HCT116 (cell line): Measurements from ENCODE around the gene TSPAN5. TPM values are rescaled to one million over a fixed set of nuclear protein-coding genes. Genes with fewer than 3 reads are reported as not detected.

ENCODE experiments used
- ATAC-seq: fragments of 200-7000 bp; cut with Tn5 transposase; 2 replicates; pipeline ENCODE4 v1.9.1; 2020; ENCODE audit warnings: mild to moderate bottlenecking, moderate library complexity
- BruUV-seq: library from RNA; stranded (reverse); fragments of 400-500 nt; replicated peaks from 2 replicates; lab custom pipeline; 2021; lab: Mats Ljungman, UMichigan
- CTCF ChIA-PET: fragments of 300-600 bp; sonication (Branson Sonifier 250); formaldehyde crosslinking; loops from one replicate; lab custom pipeline; 2021; ENCODE audit warnings: antibody characterized with exemption; lab: Charles Lee
- POLR2A ChIA-PET: fragments of 300-600, 350-600 bp; sonication (Branson Sonifier 250); formaldehyde crosslinking; loops from one replicate; lab custom pipeline; 2021; ENCODE audit warnings: antibody characterized with exemption; lab: Charles Lee
- RAD21 ChIA-PET, 2 experiments: fragments of 300-600 bp; sonication (Branson Sonifier 250); formaldehyde crosslinking; loops; one replicate each; lab custom pipeline; 2023; ENCODE audit warnings: low total read pairs in 2 of 2; ENCODE audit not compliant: uncharacterized antibody in 2 of 2, unreplicated experiment in 2 of 2, low non-redundant PET in 1 of 2; lab: Charles Lee
- DNase-seq: peaks from one replicate; pipeline ENCODE4 v3.0.0-alpha.2; 2010; ENCODE audit warnings: low read depth, low spot score
- H2AFZ ChIP-seq: fragments of 200-600 bp; shearing (Covaris generic), sonication (generic); 2 replicates; pipeline ENCODE4 v1.6.1; 2017; ENCODE audit warnings: low read depth, mixed run types, mixed read lengths, antibody characterized with exemption, low read length; ENCODE audit not compliant: poor library complexity, severe bottlenecking
- H3K27ac ChIP-seq: 2 replicates; pipeline ENCODE4 v1.5.1; 2012; ENCODE audit warnings: low read depth, low read length
- H3K27me3 ChIP-seq: fragments of 200-600 bp; sonication (generic); 2 replicates; pipeline ENCODE4 v1.6.1; 2016; ENCODE audit warnings: mixed run types, low read length, mixed read lengths; ENCODE audit not compliant: insufficient read depth
- H3K36me3 ChIP-seq, 2 experiments: fragments of 200-500 bp in 1 of 2; fragments of 200-600 bp in 1 of 2; sonication (Bioruptor generic) in 1 of 2; sonication (generic) in 1 of 2; 2 replicates each; pipeline versions ENCODE4 v1.5.1 to v1.6.1; 2014 to 2016; ENCODE audit warnings: low read length in 2 of 2, inconsistent platforms in 1 of 2, mixed read lengths in 1 of 2, mixed run types in 1 of 2; ENCODE audit not compliant: insufficient read depth in 2 of 2, control insufficient read depth in 1 of 2
- H3K4me1 ChIP-seq, 2 experiments: fragments of 200-600 bp in 1 of 2; sonication (generic) in 1 of 2; 2 replicates each; pipeline versions ENCODE4 v1.5.1 to v1.6.1; 2012 to 2017; ENCODE audit warnings: low read length in 2 of 2, inconsistent platforms in 1 of 2, mild to moderate bottlenecking in 1 of 2, mixed read lengths in 1 of 2, mixed run types in 1 of 2, moderate library complexity in 1 of 2; ENCODE audit not compliant: insufficient read depth in 2 of 2, control insufficient read depth in 1 of 2
- H3K4me2 ChIP-seq: fragments of 200-600 bp; sonication (generic); 2 replicates; pipeline ENCODE4 v1.6.1; 2017; ENCODE audit warnings: mixed run types, low read length, mixed read lengths
- H3K4me3 ChIP-seq, 2 experiments: fragments of 200-600 bp in 1 of 2; sonication (generic) in 1 of 2; replicated peaks in 1 of 2; 2 replicates each; pipeline ENCODE4 v1.5.1; 2011 to 2016; ENCODE audit warnings: low read length in 2 of 2, control low read depth in 1 of 2, low read depth in 1 of 2, mild to moderate bottlenecking in 1 of 2, mixed read lengths in 1 of 2, mixed run types in 1 of 2
- H3K79me2 ChIP-seq: fragments of 200-600 bp; sonication (generic); 2 replicates; pipeline ENCODE4 v1.6.1; 2017; ENCODE audit warnings: mild to moderate bottlenecking, mixed run types, low read length, moderate library complexity, mixed read lengths; ENCODE audit not compliant: insufficient read depth
- H3K9ac ChIP-seq: fragments of 200-600 bp; sonication (generic); 2 replicates; pipeline ENCODE4 v1.6.1; 2016; ENCODE audit warnings: low read length, mixed read lengths
- H3K9me2 ChIP-seq: fragments of 200-600 bp; sonication (generic), shearing (Covaris generic); 2 replicates; pipeline ENCODE4 v1.6.1; 2017; ENCODE audit warnings: mixed run types, mild to moderate bottlenecking, moderate library complexity; ENCODE audit not compliant: insufficient read depth
- H3K9me3 ChIP-seq, 2 experiments: fragments of 200-500 bp in 1 of 2; fragments of 200-600 bp in 1 of 2; sonication (Bioruptor generic) in 1 of 2; sonication (generic) in 1 of 2; 2 replicates each; pipeline ENCODE4 v1.6.1; 2014 to 2017; ENCODE audit warnings: low read length in 2 of 2, mixed read lengths in 2 of 2, inconsistent platforms in 1 of 2, low read depth in 1 of 2, mild to moderate bottlenecking in 1 of 2, mixed run types in 1 of 2, moderate library complexity in 1 of 2; ENCODE audit not compliant: control insufficient read depth in 1 of 2, insufficient read depth in 1 of 2
- H4K20me1 ChIP-seq: fragments of 200-600 bp; sonication (generic), shearing (Covaris generic); 2 replicates; pipeline ENCODE4 v1.6.1; 2017; ENCODE audit warnings: mixed run types, mild to moderate bottlenecking, moderate library complexity; ENCODE audit not compliant: insufficient read depth
- CBX3 ChIP-seq: IDR thresholded peaks from 2 replicates; pipeline ENCODE4 v1.6.1; 2012; ENCODE audit warnings: low read depth
- CEBPB ChIP-seq: IDR thresholded peaks from 2 replicates; pipeline ENCODE4 v1.6.1; 2012; ENCODE audit warnings: low read depth
- EGR1 ChIP-seq: IDR thresholded peaks from 2 replicates; pipeline ENCODE4 v1.6.1; 2012; ENCODE audit warnings: low read depth
- EZH2phosphoT487 ChIP-seq: fragments of 200-600 bp; IDR thresholded peaks from 2 replicates; pipeline ENCODE4 v1.6.1; 2018; ENCODE audit warnings: antibody characterized with exemption, borderline replicate concordance
- POLR2A ChIP-seq: IDR thresholded peaks from 2 replicates; pipeline ENCODE4 v1.7.0; 2011; ENCODE audit warnings: borderline replicate concordance; ENCODE audit not compliant: insufficient read depth, insufficient read length; ENCODE audit errors: extremely low read depth
- SP1 ChIP-seq: IDR thresholded peaks from 2 replicates; pipeline ENCODE4 v1.6.1; 2012; ENCODE audit warnings: low read depth
- YY1 ChIP-seq: IDR thresholded peaks from 2 replicates; pipeline ENCODE4 v1.6.1; 2011; ENCODE audit warnings: low read length, low read depth, moderate library complexity, mild to moderate bottlenecking; ENCODE audit not compliant: insufficient replicate concordance; ENCODE audit errors: extremely low read depth
- ZNF274 ChIP-seq: fragments of 200-500 bp; sonication (Bioruptor generic); IDR thresholded peaks from 2 replicates; pipeline ENCODE4 v1.6.1; 2014; ENCODE audit warnings: mild to moderate bottlenecking, low read depth, low read length, inconsistent platforms
- intact Hi-C: fragments of 100-400 bp; cut with micrococcal nuclease; formaldehyde crosslinking; loops from 2 replicates; pipeline ENCODE4 v1.10.0; 2022
- total RNA-seq: library from RNA; stranded (reverse); gene quantifications from one replicate; pipeline ENCODE4 v1.2.1, GENCODE V29; 2021; ENCODE audit not compliant: unreplicated experiment
- TF ChIP-seq, protein P1 (sequence below): IDR thresholded peaks from 2 replicates; pipeline ENCODE4 v1.6.1; 2012; ENCODE audit warnings: low read depth

TSPAN5 gene
- total RNA-seq, 1 experiment from 2014 or later, result 56.8 TPM

- ChIA-PET CTCF (no interaction called here), RAD21 (no interaction called here), POLR2A (interaction anchor here (0.5 kb wide), 1 partner anchor 67 kb away, joined by 3 read pairs; no protein-coding TSS in a partner anchor)
- intact Hi-C loops, result no loop called here
- no peak overlapping the region for H3K4me3 ChIP-seq
- no peak overlapping the region for H3K4me2 ChIP-seq
- no peak overlapping the region for H3K27ac ChIP-seq
- H3K79me2 ChIP-seq, result no peaks in the 10 kb centered on the region
- no peak for TF ChIP-seq EZH2phosphoT487
- no peak for TF ChIP-seq YY1
- TF ChIP-seq CBX3, result no peak
- TF ChIP-seq CEBPB, result no peak
- TF ChIP-seq ZNF274, result no peak
- TF ChIP-seq SP1, result no peak
- TF ChIP-seq EGR1, result no peak
- TF ChIP-seq, protein P1, sequence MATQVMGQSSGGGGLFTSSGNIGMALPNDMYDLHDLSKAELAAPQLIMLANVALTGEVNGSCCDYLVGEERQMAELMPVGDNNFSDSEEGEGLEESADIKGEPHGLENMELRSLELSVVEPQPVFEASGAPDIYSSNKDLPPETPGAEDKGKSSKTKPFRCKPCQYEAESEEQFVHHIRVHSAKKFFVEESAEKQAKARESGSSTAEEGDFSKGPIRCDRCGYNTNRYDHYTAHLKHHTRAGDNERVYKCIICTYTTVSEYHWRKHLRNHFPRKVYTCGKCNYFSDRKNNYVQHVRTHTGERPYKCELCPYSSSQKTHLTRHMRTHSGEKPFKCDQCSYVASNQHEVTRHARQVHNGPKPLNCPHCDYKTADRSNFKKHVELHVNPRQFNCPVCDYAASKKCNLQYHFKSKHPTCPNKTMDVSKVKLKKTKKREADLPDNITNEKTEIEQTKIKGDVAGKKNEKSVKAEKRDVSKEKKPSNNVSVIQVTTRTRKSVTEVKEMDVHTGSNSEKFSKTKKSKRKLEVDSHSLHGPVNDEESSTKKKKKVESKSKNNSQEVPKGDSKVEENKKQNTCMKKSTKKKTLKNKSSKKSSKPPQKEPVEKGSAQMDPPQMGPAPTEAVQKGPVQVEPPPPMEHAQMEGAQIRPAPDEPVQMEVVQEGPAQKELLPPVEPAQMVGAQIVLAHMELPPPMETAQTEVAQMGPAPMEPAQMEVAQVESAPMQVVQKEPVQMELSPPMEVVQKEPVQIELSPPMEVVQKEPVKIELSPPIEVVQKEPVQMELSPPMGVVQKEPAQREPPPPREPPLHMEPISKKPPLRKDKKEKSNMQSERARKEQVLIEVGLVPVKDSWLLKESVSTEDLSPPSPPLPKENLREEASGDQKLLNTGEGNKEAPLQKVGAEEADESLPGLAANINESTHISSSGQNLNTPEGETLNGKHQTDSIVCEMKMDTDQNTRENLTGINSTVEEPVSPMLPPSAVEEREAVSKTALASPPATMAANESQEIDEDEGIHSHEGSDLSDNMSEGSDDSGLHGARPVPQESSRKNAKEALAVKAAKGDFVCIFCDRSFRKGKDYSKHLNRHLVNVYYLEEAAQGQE, result no peak
- no peak for TF ChIP-seq POLR2A
- no peaks in the 10 kb centered on the region for H3K36me3 ChIP-seq
- DNase-seq (no peak), ATAC-seq (no peak)
- H2AFZ ChIP-seq, result no peak overlapping the region
- BruUV-seq, result no TSS peak
- no peaks in the 10 kb centered on the region for H4K20me1 ChIP-seq
- H3K4me1 ChIP-seq, result no peaks in the 10 kb centered on the region; a peak in 1 of 4 replicates
- no peaks in the 10 kb centered on the region for H3K27me3 ChIP-seq
- H3K9me3 ChIP-seq, result no peaks in the 10 kb centered on the region
- no peaks in the 10 kb centered on the region for H3K9me2 ChIP-seq
- H3K9ac ChIP-seq, result no peak overlapping the region
Measured at GRCh38 chr4:98674404-98675173, 16.2 kb upstream of the TSPAN5 start.
